Fibroblast of the aortic adventitia (primary cell): ENCODE results near the gene GRIA4. TPM values are rescaled to one million over a fixed set of nuclear protein-coding genes. Genes with fewer than 3 reads are reported as not detected.

Experiments
- DNase-seq: peaks from one replicate; pipeline ENCODE4 v3.0.0-alpha.2; 2010; ENCODE audit warnings: low read depth
- H3K4me3 ChIP-seq: 2 replicates; pipeline ENCODE4 v1.5.1; 2011; ENCODE audit warnings: low read depth, mild to moderate bottlenecking, control low read depth, low read length, moderate library complexity
- CTCF ChIP-seq: IDR thresholded peaks from 2 replicates; pipeline ENCODE4 v1.5.1; 2011; ENCODE audit warnings: mild to moderate bottlenecking, low read length, control low read depth, inconsistent platforms; ENCODE audit not compliant: insufficient read depth
- total RNA-seq: library from RNA; depleted of rRNA; stranded (reverse); fragments of >200 nt; gene quantifications from 2 replicates; pipeline ENCODE4 v1.2.3, GENCODE V29; 2012; ENCODE audit warnings: low replicate concordance

GRIA4 gene
- total RNA-seq, 1 donor: under 0.01 TPM

DNA sequence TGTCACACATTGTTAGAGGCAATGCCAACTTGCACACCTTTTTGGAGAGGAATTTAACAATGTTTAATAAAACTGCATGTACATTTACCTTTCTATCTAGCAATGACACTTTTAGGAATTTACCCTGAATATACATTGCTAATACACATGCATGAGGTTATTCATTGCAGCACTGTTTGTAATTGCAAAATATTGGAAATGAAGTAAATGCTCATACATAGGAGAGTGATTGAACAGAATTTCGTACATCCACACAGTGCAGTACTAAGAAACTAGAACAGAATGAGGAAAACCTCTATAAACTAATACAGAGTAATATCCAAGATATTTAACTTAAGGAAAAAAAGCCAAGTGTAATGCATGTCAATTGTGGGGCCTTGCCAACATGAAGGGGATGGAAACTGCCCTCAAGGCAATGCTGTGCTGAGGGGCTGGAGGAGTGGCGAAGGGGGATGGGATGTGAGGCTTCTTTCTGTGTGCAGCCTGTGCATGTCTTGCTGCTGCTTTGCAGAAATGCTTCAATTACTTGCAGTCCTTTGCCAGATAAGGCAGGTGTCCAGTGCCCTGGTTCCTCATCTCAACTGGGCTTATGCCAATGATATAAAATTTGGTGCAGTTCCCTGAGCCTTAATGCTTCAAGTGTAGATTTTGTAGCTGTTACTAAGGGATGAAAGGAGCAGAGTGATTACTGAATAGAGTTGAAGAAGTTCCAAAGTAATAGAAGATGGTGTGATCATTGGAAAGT is 96.1 kb downstream of the GRIA4 start:
- no peak for DNase-seq
- no peak for TF ChIP-seq CTCF
- H3K4me3 ChIP-seq: no peak overlapping the region

DNA sequence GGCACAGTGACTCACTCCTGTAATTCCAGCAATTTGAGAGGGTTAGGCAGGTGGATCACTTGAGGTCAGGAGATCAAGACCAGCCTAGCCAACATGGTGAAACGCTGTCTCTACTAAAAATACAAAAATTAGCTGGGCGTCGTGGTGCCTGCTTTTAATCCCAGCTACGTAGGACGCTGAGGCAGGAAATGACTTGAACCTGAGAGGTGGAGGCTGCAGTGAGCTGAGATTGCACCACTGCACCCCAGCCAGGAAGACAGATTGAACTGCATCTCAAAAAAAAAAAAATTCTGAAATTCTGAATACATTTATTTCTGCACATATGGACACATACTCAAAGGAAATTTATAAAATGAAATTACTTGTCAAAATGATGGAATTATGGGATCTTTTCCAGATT is 103.2 kb downstream of the GRIA4 start:
- no peak overlapping the region for H3K4me3 ChIP-seq
- DNase-seq: no peak
- no peak for TF ChIP-seq CTCF

GRCh38 chr11:105713696-105714095 is 103.8 kb downstream of the GRIA4 start:
- H3K4me3 ChIP-seq: no peak overlapping the region
- DNase-seq: no peak
- no peak for TF ChIP-seq CTCF

GRCh38 chr11:105718641-105719040 is 108.8 kb downstream of the GRIA4 start:
- H3K4me3 ChIP-seq: no peak overlapping the region
- DNase-seq: no peak
- no peak for TF ChIP-seq CTCF

GRCh38 chr11:105719073-105719822 is 109.4 kb downstream of the GRIA4 start:
- no peak for TF ChIP-seq CTCF
- DNase-seq: peak; percentile 3
- H3K4me3 ChIP-seq: no peak overlapping the region

GRCh38 chr11:105720096-105720495 is 110.2 kb downstream of the GRIA4 start:
- no peak for TF ChIP-seq CTCF
- no peak for DNase-seq
- H3K4me3 ChIP-seq: no peak overlapping the region
